B cell (primary cell): ENCODE data around the gene CPB2.

Experiments used
- CTCF ChIP-seq: fragments of 200-600 bp; IDR thresholded peaks from one replicate; pipeline ENCODE4 v1.8.0; 2022; ENCODE audit warnings: antibody characterized with exemption, mild to moderate bottlenecking
- EZH2 ChIP-seq: IDR thresholded peaks from 2 replicates; pipeline ENCODE4 v1.6.1; 2012; ENCODE audit warnings: borderline replicate concordance, low read depth, mild to moderate bottlenecking, moderate library complexity, low read length; ENCODE audit not compliant: insufficient read depth, poor library complexity, severe bottlenecking

- TF ChIP-seq CTCF, result no peak
- TF ChIP-seq EZH2, result no peak
Measured at GRCh38 chr13:46039411-46040182, 65.2 kb downstream of the CPB2 start.
